Measurements from ENCODE around the gene CMTM7.
A peak's percentile ranks its signal among the peaks of the same experiment; 100 is the strongest.

The CMTM7 gene
- total RNA-seq, result 18.4 to 27.8 (median 21.9) reads per million in 4 experiments

DNA sequence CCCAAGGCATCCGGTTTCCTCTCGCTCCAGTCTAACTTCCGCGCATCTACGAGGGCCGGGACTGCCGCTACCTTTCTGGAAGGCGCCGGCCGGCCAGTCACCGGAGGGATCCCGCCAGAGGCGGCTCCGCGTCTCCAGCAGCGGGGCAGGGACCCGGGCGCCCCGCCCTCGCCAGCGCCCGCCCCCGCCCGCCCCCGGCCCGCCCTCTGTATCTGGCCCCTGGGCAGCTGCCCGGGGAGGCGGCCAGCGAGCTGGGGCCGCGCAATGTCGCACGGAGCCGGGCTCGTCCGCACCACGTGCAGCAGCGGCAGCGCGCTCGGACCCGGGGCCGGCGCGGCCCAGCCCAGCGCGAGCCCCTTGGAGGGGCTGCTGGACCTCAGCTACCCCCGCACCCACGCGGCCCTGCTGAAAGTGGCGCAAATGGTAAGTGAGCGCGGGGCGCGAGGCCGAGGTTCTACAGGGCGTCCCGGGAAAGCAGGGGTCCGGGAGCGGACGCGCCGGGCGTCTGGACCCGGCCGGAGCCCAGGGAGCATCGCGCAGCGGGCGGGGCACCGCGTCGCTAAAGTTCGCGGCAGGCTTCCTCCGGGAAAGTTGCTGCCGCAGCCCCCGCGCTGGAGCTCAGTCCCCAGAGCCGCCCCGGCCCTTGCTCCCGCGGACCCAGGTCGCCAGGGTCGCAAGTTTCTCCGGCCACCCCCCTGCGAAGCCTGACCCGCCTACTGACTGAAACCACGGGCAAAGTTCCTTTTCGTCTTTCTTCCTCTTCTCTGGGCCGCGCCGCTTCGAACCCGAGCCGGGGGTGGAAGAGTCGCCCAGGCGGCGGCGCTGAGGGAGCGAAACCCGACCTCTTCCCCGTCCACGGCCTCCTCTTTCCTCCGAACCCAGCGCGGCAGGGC lies at the start of gene CMTM7:
Gene CMTM7 (plus strand): TSS at position 211 of the 893 bp plus-strand sequence. CDS start 54 bp downstream, at position 265.
- DNase-seq, result peak; percentile 54

DNA sequence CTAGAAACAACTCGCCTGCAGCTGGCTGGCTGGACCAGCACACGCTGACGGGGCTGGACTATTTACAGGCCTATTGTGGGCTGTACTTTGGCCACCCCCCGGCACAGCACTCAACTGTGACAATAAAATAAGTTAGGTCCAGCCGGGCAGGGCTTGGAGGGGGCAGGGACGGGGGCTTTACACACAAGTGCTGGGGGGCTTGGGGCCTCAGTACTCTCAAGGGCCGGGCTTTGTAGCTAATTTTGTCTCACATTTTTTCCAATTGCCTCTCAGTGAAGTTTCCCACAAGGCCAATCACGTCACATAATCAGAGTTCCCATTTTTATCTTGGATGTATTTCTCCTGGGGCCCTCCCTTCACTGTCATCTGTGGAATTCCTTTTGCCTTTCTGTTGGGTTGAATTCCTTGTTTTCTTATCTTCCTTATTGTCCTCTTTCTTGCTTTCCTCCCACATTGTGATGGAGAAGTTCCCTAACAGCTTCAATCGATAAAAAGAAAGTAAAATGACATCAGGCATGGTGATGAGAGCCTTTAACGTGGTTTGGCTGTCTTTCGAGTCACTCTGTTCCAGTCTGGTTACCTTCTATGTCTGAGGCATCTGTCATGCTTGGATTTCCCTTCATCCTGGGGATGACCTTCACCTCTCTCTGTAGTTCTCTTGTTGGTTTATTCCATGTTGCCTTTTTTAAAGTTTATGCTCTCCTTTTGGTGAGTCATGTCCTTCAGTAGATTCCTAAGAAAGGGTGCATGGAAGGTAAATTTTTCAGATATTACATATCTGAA lies 44.1 kb upstream of the CMTM7 start:
- no peak for DNase-seq

DNA sequence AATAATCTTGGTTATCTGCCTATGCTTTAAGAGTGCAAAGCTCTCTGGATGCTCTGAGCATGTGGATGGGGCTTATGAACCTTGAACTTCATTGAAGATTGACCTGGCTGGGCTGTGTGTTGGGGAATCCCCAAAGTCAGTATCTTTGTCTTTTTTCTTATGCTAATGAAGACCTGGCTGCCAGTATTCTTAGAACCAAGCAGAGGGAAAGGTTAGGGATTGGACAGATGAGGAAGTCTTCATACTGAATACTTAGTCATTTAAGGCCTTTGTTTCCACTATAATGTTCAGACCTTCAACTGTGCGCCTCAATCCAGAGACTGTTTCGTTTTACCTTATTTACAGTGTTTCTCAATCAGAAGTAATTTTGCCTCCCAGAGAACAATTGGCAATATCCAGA lies 42.5 kb upstream of the CMTM7 start:
- DNase-seq, result no peak

DNA sequence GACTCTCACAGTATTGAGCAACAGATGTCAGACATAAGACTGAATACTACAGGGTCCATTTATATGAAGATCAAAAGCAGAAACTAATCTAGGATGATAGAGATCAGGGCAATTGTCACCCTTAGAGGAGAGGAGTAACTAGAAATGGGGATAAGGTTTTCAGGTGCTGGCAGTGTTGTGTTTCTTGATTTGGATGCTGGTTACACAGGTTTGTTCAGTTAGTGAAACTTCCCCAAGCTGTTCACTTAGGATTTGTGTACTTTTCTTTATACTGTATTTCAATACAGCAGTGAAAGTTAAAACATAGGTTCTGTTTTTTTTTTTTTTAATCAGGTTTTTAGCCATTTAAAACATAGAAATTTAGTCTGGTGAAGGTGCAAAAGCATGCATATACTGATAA lies 39.1 kb upstream of the CMTM7 start:
- DNase-seq, result no peak

GRCh38 chr3:32353351-32353750 lies 38.3 kb upstream of the CMTM7 start:
- DNase-seq, result no peak

GRCh38 chr3:32354362-32354778 lies 37.3 kb upstream of the CMTM7 start:
- no peak for DNase-seq

DNA sequence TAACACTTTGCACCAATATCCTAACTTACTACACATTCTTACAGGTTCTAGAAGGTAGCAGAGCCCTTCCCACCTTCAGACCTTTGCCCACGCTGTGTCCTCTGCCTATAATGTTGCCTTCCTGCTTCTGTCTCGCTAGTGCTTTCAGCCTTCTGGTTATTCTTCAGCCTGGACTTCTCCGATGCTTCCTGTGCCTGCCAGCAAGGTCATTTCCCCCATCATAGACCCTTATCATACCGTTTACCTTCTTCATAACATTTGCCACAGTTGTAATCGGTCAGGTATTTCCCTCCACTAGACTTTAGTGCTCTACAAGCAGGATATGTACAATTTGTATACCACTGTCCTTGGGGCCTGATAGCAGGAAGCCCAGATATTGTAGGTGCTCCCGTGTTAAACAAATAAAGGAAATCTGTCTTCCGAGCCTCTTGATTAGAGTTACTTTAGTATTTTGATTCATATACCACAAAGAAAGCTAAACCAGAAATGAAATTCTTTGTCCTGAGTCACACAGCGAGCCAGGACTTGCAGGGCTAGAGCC lies 35.8 kb upstream of the CMTM7 start:
- no peak for DNase-seq

- DNase-seq, result no peak
Measured at GRCh38 chr3:32359766-32360492, 31.7 kb upstream of the CMTM7 start.

DNA sequence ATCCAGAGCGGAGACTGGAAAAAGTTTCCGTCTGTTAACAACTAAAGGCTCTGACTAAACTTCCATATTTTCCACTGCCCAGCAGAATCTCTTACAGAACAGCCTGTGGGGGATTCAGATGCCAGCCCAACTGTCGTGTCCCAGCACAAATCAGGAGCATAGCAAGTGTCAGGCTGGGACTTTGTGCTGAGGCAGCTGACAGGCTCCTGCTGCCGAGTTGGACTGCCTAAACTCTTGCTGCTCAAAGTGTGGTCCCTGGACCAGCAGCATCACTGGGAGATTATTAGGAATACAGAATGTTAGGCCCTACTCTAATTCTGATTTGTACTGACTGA lies 31.2 kb upstream of the CMTM7 start:
- no peak for DNase-seq

- DNase-seq, result no peak
Measured at GRCh38 chr3:32366638-32367397, 24.8 kb upstream of the CMTM7 start.

GRCh38 chr3:32367442-32367841 lies 24.2 kb upstream of the CMTM7 start:
- no peak for DNase-seq

GRCh38 chr3:32371461-32372212 lies 20.0 kb upstream of the CMTM7 start:
- no peak for DNase-seq

- no peak for DNase-seq
Measured at GRCh38 chr3:32372213-32372490, 19.5 kb upstream of the CMTM7 start.

DNA sequence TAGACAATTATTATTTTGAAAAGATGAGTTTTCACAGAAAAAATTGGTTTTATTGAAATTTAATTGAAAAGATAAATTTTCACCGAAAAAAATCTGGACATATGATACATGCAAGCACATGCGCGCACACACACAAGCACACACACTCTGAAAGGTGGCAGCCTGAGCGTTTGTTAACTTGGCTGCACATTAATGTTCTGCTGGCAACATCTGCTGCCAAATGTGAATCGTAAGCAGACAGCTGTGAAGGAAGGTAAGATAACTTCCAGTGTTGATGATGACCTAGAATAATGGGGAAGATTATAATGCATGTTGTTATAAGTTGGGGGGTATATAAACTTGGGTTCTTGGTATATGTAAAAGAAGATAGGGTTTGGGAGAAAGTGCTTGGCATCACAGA lies 18.4 kb upstream of the CMTM7 start:
- DNase-seq, result no peak

DNA sequence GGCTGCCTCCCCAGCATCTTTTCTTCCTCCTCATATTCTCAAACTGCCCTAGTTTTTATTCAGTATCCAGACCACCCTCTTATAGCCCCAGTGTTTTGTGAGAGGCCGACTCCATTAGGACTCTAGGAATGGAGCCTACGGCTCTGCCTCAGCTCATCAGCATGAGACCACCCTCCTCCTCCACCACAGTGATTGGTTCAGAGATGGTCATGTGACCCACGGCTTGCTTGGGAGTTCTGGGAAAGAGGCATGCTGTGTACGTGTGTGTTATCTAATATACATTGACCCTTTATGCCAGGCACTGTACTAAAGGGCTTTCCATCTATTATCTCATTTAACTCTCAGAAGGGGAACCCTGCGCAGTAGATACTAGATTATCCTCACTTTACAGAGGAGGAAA lies 17.8 kb upstream of the CMTM7 start:
- DNase-seq, result no peak

GRCh38 chr3:32374788-32375595 lies 16.7 kb upstream of the CMTM7 start:
- DNase-seq, result peak; percentile 50

DNA sequence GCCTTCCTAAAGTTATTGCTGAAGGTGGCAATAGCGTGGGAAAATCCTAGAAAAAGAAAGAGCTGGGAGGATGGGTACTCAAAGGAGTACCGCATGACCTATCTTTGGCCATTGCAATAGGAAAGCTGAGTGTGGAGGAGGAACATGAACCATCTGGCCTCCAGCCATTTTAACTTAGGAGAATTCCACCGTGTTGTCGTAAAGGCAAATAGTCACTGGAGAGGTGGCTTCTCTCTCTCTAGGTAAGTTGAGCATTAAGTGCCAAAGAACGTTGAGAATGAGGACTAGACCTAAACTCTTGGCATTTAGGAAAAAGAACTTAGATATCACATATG lies 16.1 kb upstream of the CMTM7 start:
- DNase-seq, result no peak

DNA sequence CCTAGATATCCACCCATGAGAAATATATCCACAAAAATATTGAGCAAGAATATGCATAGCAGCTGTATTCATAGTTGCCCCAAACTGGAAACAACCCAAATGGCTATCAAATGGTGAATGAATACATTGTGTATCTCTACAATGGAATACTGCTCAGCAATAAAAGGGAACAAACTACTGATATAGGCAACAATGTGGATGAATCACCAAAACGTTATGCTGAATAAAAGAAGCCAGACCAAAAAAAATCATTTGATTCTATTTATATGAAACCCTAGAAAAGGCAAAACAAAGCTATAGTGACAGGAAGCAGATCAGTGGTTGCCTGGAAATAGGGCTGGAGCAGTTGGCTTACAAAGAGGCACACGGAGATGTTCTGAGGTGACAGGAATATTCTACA lies 15.5 kb upstream of the CMTM7 start:
- DNase-seq, result no peak

GRCh38 chr3:32379831-32380500 lies 11.7 kb upstream of the CMTM7 start:
- DNase-seq, result no peak

DNA sequence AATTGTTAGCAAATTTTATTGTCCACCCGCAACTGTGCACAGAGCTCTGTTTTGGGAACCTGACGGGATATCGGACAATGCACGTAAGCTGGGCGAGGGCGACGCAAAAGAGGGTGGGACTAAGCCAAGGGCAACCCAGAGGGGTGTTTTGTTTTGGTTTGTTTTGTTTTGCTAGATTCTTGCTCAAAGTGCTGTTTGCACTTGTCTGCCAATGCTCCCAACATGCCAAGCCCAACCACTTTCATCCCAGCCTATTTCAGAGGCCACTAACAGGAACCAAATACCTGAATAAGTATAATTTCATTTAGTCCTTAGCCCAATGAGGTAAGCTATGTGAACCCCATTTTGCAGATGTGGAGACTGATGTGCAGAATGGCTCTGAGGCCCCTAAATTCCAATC lies 9.7 kb upstream of the CMTM7 start:
- DNase-seq, result no peak
